ENCODE data around the gene SREBF2. TPM values are rescaled to one million over a fixed set of nuclear protein-coding genes. Genes with fewer than 3 reads are reported as not detected.

SREBF2 gene
- total RNA-seq, 1 experiment from 2014 or later, result 129 TPM

GRCh38 chr22:41907436-41908401, 74.8 kb downstream of the SREBF2 start:
- no TSS peak for BruUV-seq (replicated peaks)
- intact Hi-C loops (cut with micrococcal nuclease), result no loop called here
- Histone ChIP-seq H3K79me2 (ENCODE audit: insufficient read depth, low read length) (no peaks in the 10 kb centered on the region), H3K36me3 (ENCODE audit: control insufficient read depth in 1 of 2, insufficient read depth in 2 of 2, low read length in 2 of 2) (peaks cover 5 to 7% of the 10 kb centered on the region in 2 experiments; a peak in 2 of 4 replicates), H2AFZ (ENCODE audit: low read depth, low read length, poor library complexity, severe bottlenecking) (no peak overlapping the region), H3K4me2 (ENCODE audit: low read length) (no peak overlapping the region), H3K9ac (ENCODE audit: low read length) (no peak overlapping the region), H3K4me1 (ENCODE audit: control insufficient read depth in 1 of 2, insufficient read depth in 2 of 2, low read length in 2 of 2) (peaks cover 0 to 6% of the 10 kb centered on the region in 2 experiments; a peak in 2 of 4 replicates), H3K4me3 (replicated peaks in 1 of 2; ENCODE audit: low read depth in 1 of 2, low read length in 2 of 2) (no peak overlapping the region), H4K20me1 (ENCODE audit: insufficient read depth) (no peaks in the 10 kb centered on the region), H3K9me3 (ENCODE audit: control insufficient read depth in 1 of 2, insufficient read depth in 1 of 2, low read depth in 1 of 2, low read length in 2 of 2) (no peaks in the 10 kb centered on the region), H3K27ac (ENCODE audit: low read depth, low read length) (no peak overlapping the region), H3K27me3 (ENCODE audit: insufficient read depth, low read length) (no peaks in the 10 kb centered on the region), H3K9me2 (ENCODE audit: insufficient read depth) (no peaks in the 10 kb centered on the region)
- ChIA-PET CTCF (no interaction called here), POLR2A (no interaction called here), RAD21 (ENCODE audit: low non-redundant PET in 1 of 2, low total read pairs in 2 of 2, uncharacterized antibody in 2 of 2, unreplicated experiment in 2 of 2) (no interaction called here)
- ATAC-seq, result no peak; the same call in 1 of the 2 replicates
- TF ChIP-seq FOSL1 (IDR thresholded peaks at IDR 0.05; ENCODE audit: low read depth), result no peak
- no peak for TF ChIP-seq SP1 (IDR thresholded peaks at IDR 0.05; ENCODE audit: low read depth)
- TF ChIP-seq JUND (IDR thresholded peaks at IDR 0.05), result no peak
- no peak for TF ChIP-seq ATF3 (IDR thresholded peaks at IDR 0.05)
- no peak for TF ChIP-seq EZH2 (IDR thresholded peaks at IDR 0.05)
- TF ChIP-seq EZH2phosphoT487 (IDR thresholded peaks at IDR 0.05; ENCODE audit: borderline replicate concordance), result no peak
- TF ChIP-seq TCF7L2 (IDR thresholded peaks at IDR 0.05; ENCODE audit: borderline replicate concordance, extremely low read depth, insufficient read depth, insufficient read length), result no peak
- TF ChIP-seq CEBPB (IDR thresholded peaks at IDR 0.05; ENCODE audit: low read depth), result no peak
- no peak for TF ChIP-seq POLR2A (IDR thresholded peaks at IDR 0.05; ENCODE audit: borderline replicate concordance, extremely low read depth, insufficient read depth, insufficient read length)
- DNase-seq (ENCODE audit: low read depth, low spot score), result no peak
